GM18517 (cell line): ENCODE data around the gene ID1.
"Not testable (repeated sequence)": the region's sequence is repeated elsewhere in the genome, so short reads cannot be mapped to it uniquely, and the experiment has no call there.

Experiments
- ATAC-seq: cut with Tn5 transposase; IDR thresholded peaks from one replicate; pipeline ENCODE4 v1.9.1; 2021; ENCODE audit warnings: mild to moderate bottlenecking, moderate library complexity; ENCODE audit not compliant: unreplicated experiment

ID1 gene

GRCh38 chr20:31573555-31574321 is 31.4 kb upstream of the ID1 start:
- peak; percentile 19 for ATAC-seq

GRCh38 chr20:31574986-31575385 is 30.1 kb upstream of the ID1 start:
- ATAC-seq, result not testable (repeated sequence)

- no peak for ATAC-seq
Observed at GRCh38 chr20:31576751-31577150, 28.3 kb upstream of the ID1 start.

- ATAC-seq, result no peak
Observed at GRCh38 chr20:31577194-31577593, 27.9 kb upstream of the ID1 start.

GRCh38 chr20:31578448-31579138 is 26.5 kb upstream of the ID1 start:
- no peak for ATAC-seq

GRCh38 chr20:31579245-31579644 is 25.8 kb upstream of the ID1 start:
- ATAC-seq, result no peak

- not testable (repeated sequence) for ATAC-seq
Observed at GRCh38 chr20:31579941-31580651, 25.0 kb upstream of the ID1 start.

GRCh38 chr20:31580706-31581105 is 24.4 kb upstream of the ID1 start:
- no peak for ATAC-seq

GRCh38 chr20:31581391-31581790 is 23.7 kb upstream of the ID1 start:
- ATAC-seq, result no peak

GRCh38 chr20:31587545-31588389 is 17.3 kb upstream of the ID1 start:
- no peak for ATAC-seq

- ATAC-seq, result no peak
Observed at GRCh38 chr20:31590717-31591225, 14.3 kb upstream of the ID1 start.

GRCh38 chr20:31593221-31594001 is 11.7 kb upstream of the ID1 start:
- no peak for ATAC-seq

- no peak for ATAC-seq
Observed at GRCh38 chr20:31594002-31594557, 11.0 kb upstream of the ID1 start.

- ATAC-seq, result no peak
Observed at GRCh38 chr20:31594558-31595379, 10.3 kb upstream of the ID1 start.

GRCh38 chr20:31595380-31595653 is 9.8 kb upstream of the ID1 start:
- ATAC-seq, result no peak

- ATAC-seq, result no peak
Observed at GRCh38 chr20:31595654-31596411, 9.3 kb upstream of the ID1 start.

- not testable (repeated sequence) for ATAC-seq
Observed at GRCh38 chr20:31596412-31596715, 8.7 kb upstream of the ID1 start.

- no peak for ATAC-seq
Observed at GRCh38 chr20:31596831-31597480, 8.1 kb upstream of the ID1 start.
